OCI-LY3 (cell line): Measurements from ENCODE around the gene SGMS2.

ENCODE experiments used
- CTCF ChIP-seq: fragments of 200-600, 300-600 bp; sonication (generic); IDR thresholded peaks from 2 replicates; pipeline ENCODE4 v1.5.1; 2014; ENCODE audit warnings: antibody characterized with exemption, low read length, low read depth
- EZH2phosphoT487 ChIP-seq: fragments of 200-600 bp; shearing (Covaris generic); IDR thresholded peaks from 2 replicates; pipeline ENCODE4 v1.6.1; 2018; ENCODE audit warnings: antibody characterized with exemption, mixed run types, low read depth

DNA sequence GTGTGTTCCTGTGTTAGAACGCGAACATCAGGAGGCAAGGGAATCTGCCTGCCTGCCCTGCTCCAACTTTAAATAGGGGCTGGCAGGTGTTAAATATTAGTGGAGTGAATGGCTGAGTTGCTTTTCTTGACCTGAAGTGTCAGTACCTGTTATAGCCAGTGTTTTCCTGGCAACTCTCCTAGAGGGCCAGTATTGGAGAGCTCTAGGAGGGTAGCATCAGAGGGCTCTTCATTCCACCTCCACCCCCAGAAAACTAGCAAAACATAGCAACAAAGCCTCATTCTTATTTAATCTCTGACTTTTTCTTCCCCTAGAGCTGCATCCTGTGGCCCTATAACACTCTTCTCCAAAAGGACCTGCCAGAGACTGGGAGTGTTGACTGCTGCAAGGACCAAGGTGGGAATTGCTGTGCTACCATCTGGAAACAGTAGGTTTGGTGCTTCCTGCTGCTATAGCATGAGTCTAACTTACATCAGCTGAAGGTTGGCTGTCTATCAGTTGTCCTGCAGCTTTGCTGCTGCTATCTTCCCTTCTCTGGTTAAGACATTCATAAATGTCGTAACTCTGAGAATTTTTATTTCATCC, 33.5 kb downstream of the SGMS2 start:
- no peak for TF ChIP-seq CTCF
- no peak for TF ChIP-seq EZH2phosphoT487
